ENCODE results near the gene C10orf53.

C10orf53 gene

DNA sequence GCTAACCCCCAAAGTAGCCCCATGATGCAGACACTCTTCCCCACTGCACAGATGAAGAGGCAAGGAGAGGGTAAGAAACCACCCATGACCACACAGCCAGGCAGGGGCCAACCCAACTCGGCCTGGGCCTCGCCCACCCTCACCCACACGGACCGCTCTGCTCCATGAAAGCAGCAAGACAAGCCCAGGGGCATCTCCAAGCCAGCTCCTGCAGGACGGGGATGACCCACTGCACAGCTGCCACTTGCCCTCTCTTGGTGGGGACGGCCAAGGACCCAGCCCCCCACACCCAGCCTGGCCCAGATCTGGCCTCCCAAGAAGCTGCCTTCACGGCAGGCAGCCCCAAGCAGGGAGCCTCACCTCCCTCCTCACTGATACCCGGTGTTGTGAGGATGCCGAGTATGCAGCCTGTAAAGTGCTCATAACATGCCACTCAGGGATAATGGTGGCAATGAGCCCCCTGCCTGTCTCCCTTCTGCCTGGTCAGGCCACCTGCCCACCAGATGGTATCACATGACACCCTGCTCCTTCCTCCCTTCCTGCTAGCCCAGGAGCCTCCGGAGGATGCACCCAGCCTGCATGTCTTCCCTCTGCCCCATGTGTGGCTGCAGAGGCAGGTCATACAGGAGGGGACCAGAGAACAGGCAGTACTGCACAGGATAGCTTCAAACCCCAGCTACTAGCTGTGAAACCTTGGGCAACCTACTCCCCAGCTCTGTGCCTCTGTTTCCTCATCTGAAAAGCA, 59.3 kb downstream of the C10orf53 start:
- H3K4me3 ChIP-seq (ENCODE audit: low read depth, low read length), result no peak overlapping the region
- TF ChIP-seq, protein P1, sequence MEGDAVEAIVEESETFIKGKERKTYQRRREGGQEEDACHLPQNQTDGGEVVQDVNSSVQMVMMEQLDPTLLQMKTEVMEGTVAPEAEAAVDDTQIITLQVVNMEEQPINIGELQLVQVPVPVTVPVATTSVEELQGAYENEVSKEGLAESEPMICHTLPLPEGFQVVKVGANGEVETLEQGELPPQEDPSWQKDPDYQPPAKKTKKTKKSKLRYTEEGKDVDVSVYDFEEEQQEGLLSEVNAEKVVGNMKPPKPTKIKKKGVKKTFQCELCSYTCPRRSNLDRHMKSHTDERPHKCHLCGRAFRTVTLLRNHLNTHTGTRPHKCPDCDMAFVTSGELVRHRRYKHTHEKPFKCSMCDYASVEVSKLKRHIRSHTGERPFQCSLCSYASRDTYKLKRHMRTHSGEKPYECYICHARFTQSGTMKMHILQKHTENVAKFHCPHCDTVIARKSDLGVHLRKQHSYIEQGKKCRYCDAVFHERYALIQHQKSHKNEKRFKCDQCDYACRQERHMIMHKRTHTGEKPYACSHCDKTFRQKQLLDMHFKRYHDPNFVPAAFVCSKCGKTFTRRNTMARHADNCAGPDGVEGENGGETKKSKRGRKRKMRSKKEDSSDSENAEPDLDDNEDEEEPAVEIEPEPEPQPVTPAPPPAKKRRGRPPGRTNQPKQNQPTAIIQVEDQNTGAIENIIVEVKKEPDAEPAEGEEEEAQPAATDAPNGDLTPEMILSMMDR (IDR thresholded peaks at IDR 0.05; ENCODE audit: low read depth, low read length), result no peak

- no peak overlapping the region for H3K4me3 ChIP-seq (ENCODE audit: low read depth, low read length)
- TF ChIP-seq, protein P1 (IDR thresholded peaks at IDR 0.05; ENCODE audit: low read depth, low read length), result no peak
These were observed 60.0 kb downstream of the C10orf53 start for GRCh38 chr10:49739426-49739825.

- TF ChIP-seq, protein P1 (IDR thresholded peaks at IDR 0.05; ENCODE audit: low read depth, low read length), result no peak
- no peak overlapping the region for H3K4me3 ChIP-seq (ENCODE audit: low read depth, low read length)
These were observed 61.1 kb downstream of the C10orf53 start for GRCh38 chr10:49740346-49741107.

DNA sequence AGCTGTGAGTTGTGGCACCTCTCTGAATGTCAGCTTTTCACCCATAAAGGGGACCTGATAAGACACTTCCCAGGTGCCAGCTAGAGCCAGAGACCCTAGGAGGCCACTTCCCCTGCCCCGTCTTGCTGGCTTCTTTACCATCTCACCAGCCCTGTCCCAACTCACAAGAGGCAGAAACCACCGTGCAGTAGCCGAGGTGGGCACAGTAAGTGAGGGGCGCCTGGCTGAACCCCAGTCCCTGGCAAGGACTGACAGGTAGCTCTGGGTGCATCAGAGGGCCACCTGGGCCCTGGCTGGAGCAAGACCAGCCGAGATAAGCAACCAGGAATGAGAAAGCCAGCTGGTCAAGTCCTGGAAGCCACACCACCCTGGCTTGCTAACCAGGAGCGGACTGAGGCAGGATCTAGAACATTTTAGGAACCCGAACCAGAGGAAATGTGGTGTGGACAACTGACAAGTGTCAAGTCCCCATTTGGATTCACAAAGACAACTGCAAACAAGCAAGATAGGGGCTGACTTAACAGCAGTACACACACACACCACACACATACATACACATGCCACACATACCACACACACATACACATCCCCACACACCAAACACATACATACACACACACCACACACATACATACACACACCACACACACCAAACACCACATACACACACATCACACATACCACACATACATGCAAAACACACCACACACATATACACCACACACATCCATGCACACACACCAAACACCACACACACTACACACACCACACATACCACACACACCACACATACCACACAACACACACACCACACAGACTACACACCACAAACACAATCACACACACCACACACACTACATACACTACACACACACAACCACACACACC, 61.9 kb downstream of the C10orf53 start:
- H3K4me3 ChIP-seq (ENCODE audit: low read depth, low read length), result no peak overlapping the region
- TF ChIP-seq, protein P1 (IDR thresholded peaks at IDR 0.05; ENCODE audit: low read depth, low read length), result no peak

GRCh38 chr10:49742683-49743463, 63.4 kb downstream of the C10orf53 start:
- H3K4me3 ChIP-seq (ENCODE audit: low read depth, low read length), result no peak overlapping the region
- TF ChIP-seq, protein P1 (IDR thresholded peaks at IDR 0.05; ENCODE audit: low read depth, low read length), result no peak

DNA sequence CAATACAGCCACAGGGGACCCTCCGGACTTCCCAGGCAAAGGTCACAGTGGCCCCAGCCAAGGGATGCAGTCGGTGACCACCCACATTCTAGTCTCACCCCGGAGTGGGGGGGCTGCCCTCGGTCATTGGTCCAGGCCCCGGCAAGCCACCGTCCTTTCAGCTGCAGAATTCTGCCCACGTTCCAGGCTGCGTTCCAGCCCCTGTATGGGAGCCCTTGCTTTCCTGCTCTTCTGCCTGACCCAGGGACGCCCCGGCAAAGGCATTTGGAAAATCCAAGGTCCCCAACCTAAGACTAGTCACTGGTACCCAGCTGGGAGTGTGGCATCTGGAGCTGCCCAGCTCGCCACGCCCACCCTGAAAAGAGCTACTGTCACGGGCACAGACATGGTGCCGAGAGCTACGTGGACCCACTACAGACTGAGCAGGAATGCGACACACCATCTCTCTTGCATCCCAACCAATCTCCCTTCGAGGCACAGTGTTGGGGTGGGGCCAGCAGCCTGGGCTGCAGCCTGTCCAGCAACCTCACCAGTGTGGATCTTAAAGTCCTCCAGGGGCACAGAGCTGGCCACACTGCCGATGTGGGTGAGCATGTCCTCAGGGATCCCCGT, 64.1 kb downstream of the C10orf53 start:
- TF ChIP-seq, protein P1 (IDR thresholded peaks at IDR 0.05; ENCODE audit: low read depth, low read length), result no peak
- no peak overlapping the region for H3K4me3 ChIP-seq (ENCODE audit: low read depth, low read length)

All from WI38 (cell line).